CD4-positive, alpha-beta T cell (primary cell): ENCODE measurements around the gene ATP2A3. TPM values are rescaled to one million over a fixed set of nuclear protein-coding genes. Genes with fewer than 3 reads are reported as not detected.
A peak's percentile ranks its signal among the peaks of the same experiment; 100 is the strongest.

Experiments
- ATAC-seq: fragments of 200-7000 bp; cut with Tn5 transposase; one replicate; pipeline ENCODE4 v1.10.0; 2022; ENCODE audit warnings: mild to moderate bottlenecking; ENCODE audit not compliant: poor library complexity
- CTCF ChIA-PET: fragments of 350-600 bp; sonication (Branson Sonifier 250); formaldehyde crosslinking; loops from one replicate; lab custom pipeline; 2021; ENCODE audit warnings: antibody characterized with exemption, inconsistent platforms; lab: Charles Lee
- POLR2A ChIA-PET: fragments of 350-600 bp; sonication (Branson Sonifier 250); formaldehyde crosslinking; loops from one replicate; lab custom pipeline; 2021; ENCODE audit warnings: antibody characterized with exemption, inconsistent platforms; lab: Charles Lee
- DNase-seq, 14 experiments: peaks; one replicate each; pipeline ENCODE4 v3.0.0-alpha.2; 2013 to 2020; ENCODE audit warnings: mixed read lengths in 2 of 14
- H3K27ac ChIP-seq, 2 donors: one replicate each; pipeline versions ENCODE4 v1.5.1 to v1.7.0; 2013; ENCODE audit warnings: low read length in 2 of 2, low read depth in 1 of 2, mild to moderate bottlenecking in 1 of 2
- H3K27me3 ChIP-seq, 2 experiments: 1 replicate in 1 of 2; 2 replicates in 1 of 2; pipeline versions ENCODE4 v1.6.1 to v1.7.0; 2013; ENCODE audit warnings: low read length in 2 of 2, control low read depth in 1 of 2, mild to moderate bottlenecking in 1 of 2, moderate library complexity in 1 of 2; ENCODE audit not compliant: insufficient read depth in 2 of 2, control insufficient read depth in 1 of 2
- H3K36me3 ChIP-seq: one replicate; pipeline ENCODE4 v1.6.1; 2013; ENCODE audit warnings: low read length, control low read depth; ENCODE audit not compliant: insufficient read depth
- H3K4me1 ChIP-seq: one replicate; pipeline ENCODE4 v1.6.1; 2013; ENCODE audit warnings: low read length, control low read depth; ENCODE audit not compliant: insufficient read depth
- H3K4me3 ChIP-seq: one replicate; pipeline ENCODE4 v1.5.1; 2013; ENCODE audit warnings: mild to moderate bottlenecking, low read length, moderate library complexity
- H3K9me3 ChIP-seq, 2 experiments: 1 replicate in 1 of 2; 2 replicates in 1 of 2; pipeline versions ENCODE4 v1.6.1 to v1.7.0; 2013; ENCODE audit warnings: low read length in 2 of 2, mild to moderate bottlenecking in 2 of 2, control low read depth in 1 of 2, moderate library complexity in 1 of 2; ENCODE audit not compliant: control insufficient read depth in 1 of 2, insufficient read depth in 1 of 2
- H3K27ac Mint-ChIP-seq: one replicate; pipeline ENCODE4 v1.8.0; 2020; ENCODE audit warnings: mixed read lengths
- H3K27me3 Mint-ChIP-seq: one replicate; pipeline ENCODE4 v1.8.0; 2021; ENCODE audit warnings: mixed read lengths
- H3K36me3 Mint-ChIP-seq: one replicate; pipeline ENCODE4 v1.8.0; 2021; ENCODE audit warnings: low read depth, mixed read lengths
- H3K4me1 Mint-ChIP-seq: one replicate; pipeline ENCODE4 v1.8.0; 2021; ENCODE audit warnings: low read depth, mixed read lengths
- H3K4me3 Mint-ChIP-seq: one replicate; pipeline ENCODE4 v1.8.0; 2020; ENCODE audit warnings: mild to moderate bottlenecking, mixed read lengths
- H3K9me3 Mint-ChIP-seq: one replicate; pipeline ENCODE4 v1.8.0; 2020; ENCODE audit warnings: mixed read lengths
- CTCF ChIP-seq: fragments of 200-600 bp; IDR thresholded peaks from one replicate; pipeline ENCODE4 v1.8.0; 2022; ENCODE audit warnings: antibody characterized with exemption, mild to moderate bottlenecking
- intact Hi-C, 2 experiments: fragments of 100-400 bp; cut with DNase I in 1 of 2; cut with micrococcal nuclease in 1 of 2; formaldehyde crosslinking; loops; one replicate each; pipeline versions ENCODE4 v1.15.1 to v1.9.0; 2023 to 2025; cut with DNase I, micrococcal nuclease
- total RNA-seq, 174 experiments: library from RNA in 2 of 174; stranded (reverse) in 2 of 174; gene quantifications; one replicate each; pipeline ENCODE4 v1.2.3 and lab custom pipeline; 2021 to 2026

Gene ATP2A3
- total RNA-seq, 2 experiments from 2014 or later: 197 to 199 TPM

GRCh38 chr17:3914312-3914670, 49.9 kb downstream of the ATP2A3 start:
- no peaks in the 10 kb centered on the region for H3K36me3 Mint-ChIP-seq
- Histone ChIP-seq H3K4me3 (no peak overlapping the region), H3K27me3 (no peaks in the 10 kb centered on the region), H3K27ac (no peak overlapping the region), H3K4me1 (peaks cover 55% of the 10 kb centered on the region), H3K36me3 (no peaks in the 10 kb centered on the region), H3K9me3 (no peaks in the 10 kb centered on the region)
- H3K27ac Mint-ChIP-seq: peak overlapping the region; percentile 78
- TF ChIP-seq CTCF: no peak
- H3K27me3 Mint-ChIP-seq: no peaks in the 10 kb centered on the region
- DNase-seq (peak in 1 of 14 experiments; percentile 35), ATAC-seq (no peak)
- H3K4me3 Mint-ChIP-seq: no peak overlapping the region
- intact Hi-C loops: loop anchor here (1.0 to 5.0 kb wide), 5 partner anchors 48 to 161 kb away; partner anchors contain the start of gene ATP2A3 (in 1 of the 2)
- H3K4me1 Mint-ChIP-seq: peaks cover 50% of the 10 kb centered on the region
- ChIA-PET POLR2A (interaction anchor here (0.6 to 3.0 kb wide), 6 partner anchors 22 to 176 kb away, joined by 3 to 13 read pairs (median 4); partner anchors contain the start of genes ATP2A3 and CAMKK1), CTCF (interaction anchor here (0.6 to 2.7 kb wide), 22 partner anchors 9 to 215 kb away, joined by 3 to 31 read pairs (median 4); partner anchors contain the start of genes ATP2A3, CAMKK1 and NCBP3)
- no peaks in the 10 kb centered on the region for H3K9me3 Mint-ChIP-seq

GRCh38 chr17:3913531-3914311, 50.5 kb downstream of the ATP2A3 start:
- peak overlapping the region; percentile 78 for H3K27ac Mint-ChIP-seq
- H3K9me3 Mint-ChIP-seq: no peaks in the 10 kb centered on the region
- no peaks in the 10 kb centered on the region for H3K36me3 ChIP-seq
- no peaks in the 10 kb centered on the region for H3K9me3 ChIP-seq
- no peak overlapping the region for H3K27ac ChIP-seq
- H3K27me3 ChIP-seq: no peaks in the 10 kb centered on the region
- CTCF ChIA-PET: interaction anchor here (0.6 to 2.7 kb wide), 23 partner anchors 9 to 215 kb away, joined by 3 to 31 read pairs (median 4); partner anchors contain the start of genes ATP2A3, CAMKK1 and NCBP3
- peaks cover 50% of the 10 kb centered on the region for H3K4me1 Mint-ChIP-seq
- peaks cover 55% of the 10 kb centered on the region for H3K4me1 ChIP-seq
- H3K27me3 Mint-ChIP-seq: no peaks in the 10 kb centered on the region
- peak; percentile 68 to 89 (median 76) for DNase-seq
- intact Hi-C loops: loop anchor here (1.0 to 5.0 kb wide), 5 partner anchors 49 to 161 kb away; partner anchors contain the start of gene ATP2A3 (in 1 of the 2)
- no peak overlapping the region for H3K4me3 ChIP-seq
- H3K4me3 Mint-ChIP-seq: no peak overlapping the region
- TF ChIP-seq CTCF: peak; percentile 98
- POLR2A ChIA-PET: interaction anchor here (0.6 to 3.0 kb wide), 8 partner anchors 21 to 175 kb away, joined by 3 to 13 read pairs (median 3); partner anchors contain the start of genes ATP2A3 and CAMKK1
- H3K36me3 Mint-ChIP-seq: no peaks in the 10 kb centered on the region
- ATAC-seq: peak; percentile 61

- Histone ChIP-seq H3K4me1 (peaks cover 55% of the 10 kb centered on the region), H3K36me3 (no peaks in the 10 kb centered on the region), H3K27me3 (no peaks in the 10 kb centered on the region), H3K9me3 (no peaks in the 10 kb centered on the region), H3K27ac (no peak overlapping the region), H3K4me3 (no peak overlapping the region)
- Mint-ChIP-seq H3K4me3 (no peak overlapping the region), H3K36me3 (no peaks in the 10 kb centered on the region), H3K9me3 (no peaks in the 10 kb centered on the region), H3K27me3 (no peaks in the 10 kb centered on the region), H3K4me1 (peaks cover 50% of the 10 kb centered on the region), H3K27ac (no peak overlapping the region)
- intact Hi-C loops: loop anchor here in 1 of 2 experiments (5.0 kb wide), 1 partner anchor 49 kb away; the partner anchor contains the start of gene ATP2A3
- POLR2A ChIA-PET: interaction anchor here (1.0 kb wide), 1 partner anchor 53 kb away, joined by 3 read pairs; no protein-coding TSS in a partner anchor
- no peak for DNase-seq
- TF ChIP-seq CTCF: no peak
- no peak for ATAC-seq
- CTCF ChIA-PET: interaction anchor here (0.7 to 2.7 kb wide), 6 partner anchors 15 to 93 kb away, joined by 3 to 31 read pairs (median 5); partner anchors contain the start of gene ATP2A3
These were observed 51.4 kb downstream of the ATP2A3 start for GRCh38 chr17:3912827-3913226.
